K562 (cell line): Measurements from ENCODE around the gene PLEKHH3. TPM values are rescaled to one million over a fixed set of nuclear protein-coding genes. Genes with fewer than 3 reads are reported as not detected.

ENCODE experiments used
- ARHGAP35 ChIP-seq: fragments of 450-650 bp; IDR thresholded peaks from 2 replicates; pipeline ENCODE4 v1.6.1; 2018; ENCODE audit not compliant: partially characterized antibody
- EGR1 ChIP-seq: fragments of 450-650 bp; conservative IDR thresholded peaks from 2 replicates; pipeline ENCODE4 v1.6.1; 2017; ENCODE audit warnings: mild to moderate bottlenecking
- JUND ChIP-seq, 2 experiments: IDR thresholded peaks; 2 replicates in 1 of 2; 3 replicates in 1 of 2; pipeline ENCODE4 v1.6.1; 2011; ENCODE audit warnings: borderline replicate concordance in 2 of 2, low read depth in 2 of 2, low read length in 2 of 2, improper control_type of control experiment in 1 of 2, missing biosample characterization in 1 of 2, missing genetic modification characterization in 1 of 2, missing genetic modification reagents in 1 of 2
- PCBP1 ChIP-seq: fragments of 200-400 bp; formaldehyde crosslinking; IDR thresholded peaks from 2 replicates; pipeline ENCODE4 v1.6.1; 2018; ENCODE audit warnings: mild to moderate bottlenecking, low read depth, low read length; ENCODE audit not compliant: poor library complexity, severe bottlenecking
- PHF8 ChIP-seq: fragments of 200-600 bp; sonication (generic); IDR thresholded peaks from 2 replicates; pipeline ENCODE4 v1.6.1; 2012; ENCODE audit warnings: mixed run types, mild to moderate bottlenecking, inconsistent platforms, low read length, moderate library complexity, borderline replicate concordance
- POLR2B ChIP-seq: fragments of 450-650 bp; IDR thresholded peaks from 2 replicates; pipeline ENCODE4 v1.6.1; 2018; ENCODE audit warnings: low read depth; ENCODE audit not compliant: partially characterized antibody
- SUPT5H ChIP-seq: fragments of 450-650 bp; IDR thresholded peaks from 2 replicates; pipeline ENCODE4 v1.6.1; 2016
- polyA plus RNA-seq, 8 experiments: library from polyadenylated mRNA; depleted of rRNA in 4 of 8; stranded (reverse) in 5 of 8; unstranded in 3 of 8; fragments of >200 nt; fragmentation: Nextera tagmentation in 2 of 8; fragmentation: Illumina TruSeq in 1 of 8; extraction: Ambion mirVana in 2 of 8; extraction: Trizol in 1 of 8; gene quantifications; 2 replicates each; pipeline versions ENCODE4 v1.2.1 to v1.2.3, GENCODE V29; 2011 to 2014; ENCODE audit warnings: inconsistent platforms in 1 of 8, missing spikeins in 1 of 8
- total RNA-seq, 7 experiments: library from RNA; depleted of rRNA in 6 of 7; stranded (reverse); fragments of >200 nt in 6 of 7; fragmentation: Illumina TruSeq in 2 of 7; extraction: Trizol in 2 of 7; gene quantifications; 2 replicates each; pipeline versions ENCODE4 v1.2.1 to v1.2.3, GENCODE V29; 2011 to 2021; ENCODE audit warnings: low replicate concordance in 1 of 7
- TF ChIP-seq, protein P1 (sequence below): fragments of 450-650 bp; IDR thresholded peaks from 2 replicates; pipeline ENCODE4 v1.6.1; 2018; ENCODE audit not compliant: partially characterized antibody
- TF ChIP-seq, protein P2 (sequence below): sonication (generic); formaldehyde crosslinking; IDR thresholded peaks from 2 replicates; pipeline ENCODE4 v1.8.0; 2022; ENCODE audit warnings: missing genetic modification reagents, mild to moderate bottlenecking, moderate library complexity, borderline replicate concordance
- TF ChIP-seq, protein P3 (sequence below): fragments of 450-650 bp; IDR thresholded peaks from 2 replicates; pipeline ENCODE4 v1.6.1; 2014; ENCODE audit warnings: low read depth, mild to moderate bottlenecking, moderate library complexity, borderline replicate concordance
- TF ChIP-seq, protein P4 (sequence below): fragments of 250-450 bp; sonication (Bioruptor Pico); IDR thresholded peaks from 2 replicates; pipeline ENCODE4 v1.5.0; 2020; ENCODE audit warnings: mild to moderate bottlenecking
- TF ChIP-seq, protein P5 (sequence below): IDR thresholded peaks from 2 replicates; pipeline ENCODE4 v1.6.1; 2011; ENCODE audit warnings: borderline replicate concordance, low read depth, mild to moderate bottlenecking, moderate library complexity, low read length; ENCODE audit not compliant: insufficient read depth, poor library complexity, severe bottlenecking
- TF ChIP-seq, protein P6 (sequence below): fragments of 250-450 bp; sonication (Bioruptor Pico); IDR thresholded peaks from 2 replicates; pipeline ENCODE4 v1.4.0; 2020; ENCODE audit warnings: mild to moderate bottlenecking, moderate library complexity, borderline replicate concordance

Gene PLEKHH3
- total and polyA plus RNA-seq, 9 of the 15 experiments (the other 6 are each of a cell fraction or from before 2014, with no cell fraction given), result 0.58 to 34.5 (median 5.0) TPM

DNA sequence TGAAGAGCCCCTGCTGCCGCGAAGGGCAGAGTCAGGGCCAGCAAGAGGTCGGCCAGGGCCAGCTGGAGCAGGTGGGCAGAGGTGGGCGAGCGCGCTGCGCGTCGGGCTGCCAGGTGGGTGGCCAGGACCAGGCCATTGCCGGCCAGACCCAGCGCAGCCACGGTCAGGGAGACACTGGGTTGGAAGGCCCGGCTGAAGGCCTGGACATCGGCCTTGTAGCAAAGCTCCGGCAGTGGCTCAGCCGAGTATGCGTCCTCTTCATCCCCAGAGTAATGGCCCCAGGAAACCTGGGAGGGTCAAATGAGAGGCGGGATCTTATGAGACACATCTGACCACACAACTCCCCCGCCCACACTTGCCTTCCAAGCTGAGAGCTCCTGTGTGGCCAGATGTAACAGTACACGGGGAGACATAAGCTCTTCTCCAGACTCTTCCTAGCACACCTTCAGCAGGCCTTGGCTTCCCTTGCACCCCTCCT, 3.6 kb upstream of the PLEKHH3 start (continued):
- TF ChIP-seq, protein P1, sequence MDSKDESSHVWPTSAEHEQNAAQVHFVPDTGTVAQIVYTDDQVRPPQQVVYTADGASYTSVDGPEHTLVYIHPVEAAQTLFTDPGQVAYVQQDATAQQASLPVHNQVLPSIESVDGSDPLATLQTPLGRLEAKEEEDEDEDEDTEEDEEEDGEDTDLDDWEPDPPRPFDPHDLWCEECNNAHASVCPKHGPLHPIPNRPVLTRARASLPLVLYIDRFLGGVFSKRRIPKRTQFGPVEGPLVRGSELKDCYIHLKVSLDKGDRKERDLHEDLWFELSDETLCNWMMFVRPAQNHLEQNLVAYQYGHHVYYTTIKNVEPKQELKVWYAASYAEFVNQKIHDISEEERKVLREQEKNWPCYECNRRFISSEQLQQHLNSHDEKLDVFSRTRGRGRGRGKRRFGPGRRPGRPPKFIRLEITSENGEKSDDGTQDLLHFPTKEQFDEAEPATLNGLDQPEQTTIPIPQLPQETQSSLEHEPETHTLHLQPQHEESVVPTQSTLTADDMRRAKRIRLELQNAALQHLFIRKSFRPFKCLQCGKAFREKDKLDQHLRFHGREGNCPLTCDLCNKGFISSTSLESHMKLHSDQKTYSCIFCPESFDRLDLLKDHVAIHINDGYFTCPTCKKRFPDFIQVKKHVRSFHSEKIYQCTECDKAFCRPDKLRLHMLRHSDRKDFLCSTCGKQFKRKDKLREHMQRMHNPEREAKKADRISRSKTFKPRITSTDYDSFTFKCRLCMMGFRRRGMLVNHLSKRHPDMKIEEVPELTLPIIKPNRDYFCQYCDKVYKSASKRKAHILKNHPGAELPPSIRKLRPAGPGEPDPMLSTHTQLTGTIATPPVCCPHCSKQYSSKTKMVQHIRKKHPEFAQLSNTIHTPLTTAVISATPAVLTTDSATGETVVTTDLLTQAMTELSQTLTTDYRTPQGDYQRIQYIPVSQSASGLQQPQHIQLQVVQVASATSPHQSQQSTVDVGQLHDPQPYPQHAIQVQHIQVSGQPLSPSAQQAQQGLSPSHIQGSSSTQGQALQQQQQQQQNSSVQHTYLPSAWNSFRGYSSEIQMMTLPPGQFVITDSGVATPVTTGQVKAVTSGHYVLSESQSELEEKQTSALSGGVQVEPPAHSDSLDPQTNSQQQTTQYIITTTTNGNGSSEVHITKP, result peak; percentile 43
- TF ChIP-seq, protein P2, sequence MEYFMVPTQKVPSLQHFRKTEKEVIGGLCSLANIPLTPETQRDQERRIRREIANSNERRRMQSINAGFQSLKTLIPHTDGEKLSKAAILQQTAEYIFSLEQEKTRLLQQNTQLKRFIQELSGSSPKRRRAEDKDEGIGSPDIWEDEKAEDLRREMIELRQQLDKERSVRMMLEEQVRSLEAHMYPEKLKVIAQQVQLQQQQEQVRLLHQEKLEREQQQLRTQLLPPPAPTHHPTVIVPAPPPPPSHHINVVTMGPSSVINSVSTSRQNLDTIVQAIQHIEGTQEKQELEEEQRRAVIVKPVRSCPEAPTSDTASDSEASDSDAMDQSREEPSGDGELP, result peak; percentile 36; the same call in 1 of the 2 replicates
- TF ChIP-seq POLR2B (peak; percentile 29), ARHGAP35 (no peak), SUPT5H (peak; percentile 30; the same call in 1 of the 2 replicates), EGR1 (peak; percentile 68), JUND (IDR thresholded peaks at IDR 0.05; ENCODE audit: borderline replicate concordance, low read depth, low read length) (peak; percentile 17; the same call in 1 of the 2 replicates), JUND (tag; IDR thresholded peaks at IDR 0.05; ENCODE audit: borderline replicate concordance, low read depth, low read length) (no peak), PHF8 (peak; percentile 9; the same call in 1 of the 2 replicates), PCBP1 (no peak)
- TF ChIP-seq, protein P3, sequence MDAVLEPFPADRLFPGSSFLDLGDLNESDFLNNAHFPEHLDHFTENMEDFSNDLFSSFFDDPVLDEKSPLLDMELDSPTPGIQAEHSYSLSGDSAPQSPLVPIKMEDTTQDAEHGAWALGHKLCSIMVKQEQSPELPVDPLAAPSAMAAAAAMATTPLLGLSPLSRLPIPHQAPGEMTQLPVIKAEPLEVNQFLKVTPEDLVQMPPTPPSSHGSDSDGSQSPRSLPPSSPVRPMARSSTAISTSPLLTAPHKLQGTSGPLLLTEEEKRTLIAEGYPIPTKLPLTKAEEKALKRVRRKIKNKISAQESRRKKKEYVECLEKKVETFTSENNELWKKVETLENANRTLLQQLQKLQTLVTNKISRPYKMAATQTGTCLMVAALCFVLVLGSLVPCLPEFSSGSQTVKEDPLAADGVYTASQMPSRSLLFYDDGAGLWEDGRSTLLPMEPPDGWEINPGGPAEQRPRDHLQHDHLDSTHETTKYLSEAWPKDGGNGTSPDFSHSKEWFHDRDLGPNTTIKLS, result peak; percentile 16; the same call in 1 of the 2 replicates
- TF ChIP-seq, protein P4, sequence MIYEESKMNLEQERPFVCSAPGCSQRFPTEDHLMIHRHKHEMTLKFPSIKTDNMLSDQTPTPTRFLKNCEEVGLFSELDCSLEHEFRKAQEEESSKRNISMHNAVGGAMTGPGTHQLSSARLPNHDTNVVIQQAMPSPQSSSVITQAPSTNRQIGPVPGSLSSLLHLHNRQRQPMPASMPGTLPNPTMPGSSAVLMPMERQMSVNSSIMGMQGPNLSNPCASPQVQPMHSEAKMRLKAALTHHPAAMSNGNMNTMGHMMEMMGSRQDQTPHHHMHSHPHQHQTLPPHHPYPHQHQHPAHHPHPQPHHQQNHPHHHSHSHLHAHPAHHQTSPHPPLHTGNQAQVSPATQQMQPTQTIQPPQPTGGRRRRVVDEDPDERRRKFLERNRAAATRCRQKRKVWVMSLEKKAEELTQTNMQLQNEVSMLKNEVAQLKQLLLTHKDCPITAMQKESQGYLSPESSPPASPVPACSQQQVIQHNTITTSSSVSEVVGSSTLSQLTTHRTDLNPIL (CRISPR knock-in tag), result no peak
- TF ChIP-seq, protein P5, sequence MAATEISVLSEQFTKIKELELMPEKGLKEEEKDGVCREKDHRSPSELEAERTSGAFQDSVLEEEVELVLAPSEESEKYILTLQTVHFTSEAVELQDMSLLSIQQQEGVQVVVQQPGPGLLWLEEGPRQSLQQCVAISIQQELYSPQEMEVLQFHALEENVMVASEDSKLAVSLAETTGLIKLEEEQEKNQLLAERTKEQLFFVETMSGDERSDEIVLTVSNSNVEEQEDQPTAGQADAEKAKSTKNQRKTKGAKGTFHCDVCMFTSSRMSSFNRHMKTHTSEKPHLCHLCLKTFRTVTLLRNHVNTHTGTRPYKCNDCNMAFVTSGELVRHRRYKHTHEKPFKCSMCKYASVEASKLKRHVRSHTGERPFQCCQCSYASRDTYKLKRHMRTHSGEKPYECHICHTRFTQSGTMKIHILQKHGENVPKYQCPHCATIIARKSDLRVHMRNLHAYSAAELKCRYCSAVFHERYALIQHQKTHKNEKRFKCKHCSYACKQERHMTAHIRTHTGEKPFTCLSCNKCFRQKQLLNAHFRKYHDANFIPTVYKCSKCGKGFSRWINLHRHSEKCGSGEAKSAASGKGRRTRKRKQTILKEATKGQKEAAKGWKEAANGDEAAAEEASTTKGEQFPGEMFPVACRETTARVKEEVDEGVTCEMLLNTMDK, result no peak
- TF ChIP-seq, protein P6, sequence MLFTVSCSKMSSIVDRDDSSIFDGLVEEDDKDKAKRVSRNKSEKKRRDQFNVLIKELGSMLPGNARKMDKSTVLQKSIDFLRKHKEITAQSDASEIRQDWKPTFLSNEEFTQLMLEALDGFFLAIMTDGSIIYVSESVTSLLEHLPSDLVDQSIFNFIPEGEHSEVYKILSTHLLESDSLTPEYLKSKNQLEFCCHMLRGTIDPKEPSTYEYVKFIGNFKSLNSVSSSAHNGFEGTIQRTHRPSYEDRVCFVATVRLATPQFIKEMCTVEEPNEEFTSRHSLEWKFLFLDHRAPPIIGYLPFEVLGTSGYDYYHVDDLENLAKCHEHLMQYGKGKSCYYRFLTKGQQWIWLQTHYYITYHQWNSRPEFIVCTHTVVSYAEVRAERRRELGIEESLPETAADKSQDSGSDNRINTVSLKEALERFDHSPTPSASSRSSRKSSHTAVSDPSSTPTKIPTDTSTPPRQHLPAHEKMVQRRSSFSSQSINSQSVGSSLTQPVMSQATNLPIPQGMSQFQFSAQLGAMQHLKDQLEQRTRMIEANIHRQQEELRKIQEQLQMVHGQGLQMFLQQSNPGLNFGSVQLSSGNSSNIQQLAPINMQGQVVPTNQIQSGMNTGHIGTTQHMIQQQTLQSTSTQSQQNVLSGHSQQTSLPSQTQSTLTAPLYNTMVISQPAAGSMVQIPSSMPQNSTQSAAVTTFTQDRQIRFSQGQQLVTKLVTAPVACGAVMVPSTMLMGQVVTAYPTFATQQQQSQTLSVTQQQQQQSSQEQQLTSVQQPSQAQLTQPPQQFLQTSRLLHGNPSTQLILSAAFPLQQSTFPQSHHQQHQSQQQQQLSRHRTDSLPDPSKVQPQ, result no peak
